HepG2 (cell line): ENCODE data around the gene MTHFS. TPM values are rescaled to one million over a fixed set of nuclear protein-coding genes. Genes with fewer than 3 reads are reported as not detected.
A peak's percentile ranks its signal among the peaks of the same experiment; 100 is the strongest.
"Not testable (repeated sequence)": the region's sequence is repeated elsewhere in the genome, so short reads cannot be mapped to it uniquely, and the experiment has no call there.

Source experiments
- FOXJ3 ChIP-seq: sonication (generic); formaldehyde crosslinking; IDR thresholded peaks from 2 replicates; pipeline ENCODE4 v1.4.0; 2020; ENCODE audit warnings: missing genetic modification reagents, mild to moderate bottlenecking, borderline replicate concordance
- FOXP1 ChIP-seq, 2 experiments: fragments of 450-650 bp in 1 of 2; IDR thresholded peaks; 2 replicates each; pipeline ENCODE4 v1.6.1; 2017 to 2018; ENCODE audit warnings: antibody characterized with exemption in 1 of 2
- GATAD2A ChIP-seq: IDR thresholded peaks from 2 replicates; pipeline ENCODE4 v1.6.1; 2016
- NCOR1 ChIP-seq: fragments of 200-600 bp; sonication (generic); IDR thresholded peaks from 2 replicates; pipeline ENCODE4 v1.7.0; 2017; ENCODE audit warnings: antibody characterized with exemption, low read length, borderline replicate concordance
- SMC3 ChIP-seq: IDR thresholded peaks from 2 replicates; pipeline ENCODE4 v1.6.1; 2011; ENCODE audit warnings: low read length, improper control_type of control experiment
- polyA plus RNA-seq, 8 experiments: library from polyadenylated mRNA; depleted of rRNA in 3 of 8; stranded (reverse) in 7 of 8; unstranded in 1 of 8; fragments of >200 nt; fragmentation: Illumina TruSeq in 4 of 8; extraction: Trizol in 4 of 8; gene quantifications; 2 replicates each; pipeline versions ENCODE4 v1.2.1 to v1.2.3, GENCODE V29; 2011 to 2016; ENCODE audit warnings: low read depth in 4 of 8, missing spikeins in 1 of 8, mixed read lengths in 1 of 8; ENCODE audit not compliant: insufficient read depth in 1 of 8
- total RNA-seq, 5 experiments: library from RNA; depleted of rRNA; stranded (reverse); fragments of >200 nt; fragmentation: Illumina TruSeq; extraction: Trizol; gene quantifications; 2 replicates each; pipeline ENCODE4 v1.2.3, GENCODE V29; 2016; ENCODE audit warnings: low read depth in 1 of 5
- TF ChIP-seq, protein P1 (sequence below): sonication (generic); formaldehyde crosslinking; IDR thresholded peaks from 2 replicates; pipeline ENCODE4 v1.5.1; 2020; ENCODE audit warnings: mild to moderate bottlenecking, missing genetic modification reagents, borderline replicate concordance
- TF ChIP-seq, protein P2 (sequence below): IDR thresholded peaks from 2 replicates; pipeline ENCODE4 v1.6.1; 2016; ENCODE audit warnings: low read depth

MTHFS gene
- total and polyA plus RNA-seq, 2 of the 13 experiments (the other 11 are each of a cell fraction or from before 2014, with no cell fraction given), result 37.0 to 49.7 TPM

DNA sequence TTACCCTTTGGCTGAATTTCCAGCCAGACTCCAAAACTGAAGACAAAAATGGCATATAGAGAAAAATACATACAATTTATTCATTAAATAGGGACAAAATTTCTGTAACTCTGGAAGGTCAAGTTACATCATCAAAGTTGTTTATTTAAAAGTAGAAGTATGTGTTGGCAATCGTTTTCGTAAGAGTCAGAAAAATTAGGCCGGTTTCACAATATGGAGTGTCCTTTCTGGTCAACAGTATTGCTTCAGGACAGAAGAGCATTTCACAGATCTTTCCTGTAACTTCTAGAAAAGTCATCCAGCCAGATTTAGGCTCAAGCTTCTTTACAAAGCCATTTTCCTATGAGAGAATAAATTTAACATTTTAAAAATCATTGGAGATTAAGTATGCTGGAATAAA, 2.0 kb upstream of the MTHFS start (continued):
- TF ChIP-seq NCOR1 (0 out of 2 replicates have a peak, but pooled peaks have one; percentile 27), FOXJ3 (CRISPR knock-in tag) (peak; percentile 49; the same call in 1 of the 2 replicates), SMC3 (peak; percentile 4; the same call in 1 of the 2 replicates), GATAD2A (CRISPR knock-in tag) (peak; percentile 75; the same call in 1 of the 2 replicates), FOXP1 (CRISPR knock-in tag; IDR thresholded peaks at IDR 0.05) (peak; percentile 18; the same call in 1 of the 2 replicates)
- TF ChIP-seq, protein P1, sequence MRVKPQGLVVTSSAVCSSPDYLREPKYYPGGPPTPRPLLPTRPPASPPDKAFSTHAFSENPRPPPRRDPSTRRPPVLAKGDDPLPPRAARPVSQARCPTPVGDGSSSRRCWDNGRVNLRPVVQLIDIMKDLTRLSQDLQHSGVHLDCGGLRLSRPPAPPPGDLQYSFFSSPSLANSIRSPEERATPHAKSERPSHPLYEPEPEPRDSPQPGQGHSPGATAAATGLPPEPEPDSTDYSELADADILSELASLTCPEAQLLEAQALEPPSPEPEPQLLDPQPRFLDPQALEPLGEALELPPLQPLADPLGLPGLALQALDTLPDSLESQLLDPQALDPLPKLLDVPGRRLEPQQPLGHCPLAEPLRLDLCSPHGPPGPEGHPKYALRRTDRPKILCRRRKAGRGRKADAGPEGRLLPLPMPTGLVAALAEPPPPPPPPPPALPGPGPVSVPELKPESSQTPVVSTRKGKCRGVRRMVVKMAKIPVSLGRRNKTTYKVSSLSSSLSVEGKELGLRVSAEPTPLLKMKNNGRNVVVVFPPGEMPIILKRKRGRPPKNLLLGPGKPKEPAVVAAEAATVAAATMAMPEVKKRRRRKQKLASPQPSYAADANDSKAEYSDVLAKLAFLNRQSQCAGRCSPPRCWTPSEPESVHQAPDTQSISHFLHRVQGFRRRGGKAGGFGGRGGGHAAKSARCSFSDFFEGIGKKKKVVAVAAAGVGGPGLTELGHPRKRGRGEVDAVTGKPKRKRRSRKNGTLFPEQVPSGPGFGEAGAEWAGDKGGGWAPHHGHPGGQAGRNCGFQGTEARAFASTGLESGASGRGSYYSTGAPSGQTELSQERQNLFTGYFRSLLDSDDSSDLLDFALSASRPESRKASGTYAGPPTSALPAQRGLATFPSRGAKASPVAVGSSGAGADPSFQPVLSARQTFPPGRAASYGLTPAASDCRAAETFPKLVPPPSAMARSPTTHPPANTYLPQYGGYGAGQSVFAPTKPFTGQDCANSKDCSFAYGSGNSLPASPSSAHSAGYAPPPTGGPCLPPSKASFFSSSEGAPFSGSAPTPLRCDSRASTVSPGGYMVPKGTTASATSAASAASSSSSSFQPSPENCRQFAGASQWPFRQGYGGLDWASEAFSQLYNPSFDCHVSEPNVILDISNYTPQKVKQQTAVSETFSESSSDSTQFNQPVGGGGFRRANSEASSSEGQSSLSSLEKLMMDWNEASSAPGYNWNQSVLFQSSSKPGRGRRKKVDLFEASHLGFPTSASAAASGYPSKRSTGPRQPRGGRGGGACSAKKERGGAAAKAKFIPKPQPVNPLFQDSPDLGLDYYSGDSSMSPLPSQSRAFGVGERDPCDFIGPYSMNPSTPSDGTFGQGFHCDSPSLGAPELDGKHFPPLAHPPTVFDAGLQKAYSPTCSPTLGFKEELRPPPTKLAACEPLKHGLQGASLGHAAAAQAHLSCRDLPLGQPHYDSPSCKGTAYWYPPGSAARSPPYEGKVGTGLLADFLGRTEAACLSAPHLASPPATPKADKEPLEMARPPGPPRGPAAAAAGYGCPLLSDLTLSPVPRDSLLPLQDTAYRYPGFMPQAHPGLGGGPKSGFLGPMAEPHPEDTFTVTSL (CRISPR knock-in tag), result peak; percentile 24; the same call in 1 of the 2 replicates
- TF ChIP-seq, protein P2, sequence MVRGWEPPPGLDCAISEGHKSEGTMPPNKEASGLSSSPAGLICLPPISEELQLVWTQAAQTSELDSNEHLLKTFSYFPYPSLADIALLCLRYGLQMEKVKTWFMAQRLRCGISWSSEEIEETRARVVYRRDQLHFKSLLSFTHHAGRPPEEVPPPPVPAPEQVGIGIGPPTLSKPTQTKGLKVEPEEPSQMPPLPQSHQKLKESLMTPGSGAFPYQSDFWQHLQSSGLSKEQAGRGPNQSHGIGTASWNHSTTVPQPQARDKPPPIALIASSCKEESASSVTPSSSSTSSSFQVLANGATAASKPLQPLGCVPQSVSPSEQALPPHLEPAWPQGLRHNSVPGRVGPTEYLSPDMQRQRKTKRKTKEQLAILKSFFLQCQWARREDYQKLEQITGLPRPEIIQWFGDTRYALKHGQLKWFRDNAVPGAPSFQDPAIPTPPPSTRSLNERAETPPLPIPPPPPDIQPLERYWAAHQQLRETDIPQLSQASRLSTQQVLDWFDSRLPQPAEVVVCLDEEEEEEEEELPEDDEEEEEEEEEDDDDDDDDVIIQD (CRISPR knock-in tag), result peak; percentile 36; the same call in 1 of the 2 replicates
- not testable (repeated sequence) for TF ChIP-seq FOXP1 (IDR thresholded peaks at IDR 0.05)
